Stimulated activated CD4-positive, alpha-beta T cell treated with anti-CD3 and anti-CD28 coated beads, TNF-alpha, amount 100 ng/mL, for 1 hour (primary cell): Measurements from ENCODE around the gene PTPRT.

Experiments
- DNase-seq, 3 donors: peaks; one replicate each; pipeline ENCODE4 v3.0.0-alpha.2; 2020; ENCODE audit warnings: low read depth in 3 of 3, low spot score in 1 of 3

The PTPRT gene

DNA sequence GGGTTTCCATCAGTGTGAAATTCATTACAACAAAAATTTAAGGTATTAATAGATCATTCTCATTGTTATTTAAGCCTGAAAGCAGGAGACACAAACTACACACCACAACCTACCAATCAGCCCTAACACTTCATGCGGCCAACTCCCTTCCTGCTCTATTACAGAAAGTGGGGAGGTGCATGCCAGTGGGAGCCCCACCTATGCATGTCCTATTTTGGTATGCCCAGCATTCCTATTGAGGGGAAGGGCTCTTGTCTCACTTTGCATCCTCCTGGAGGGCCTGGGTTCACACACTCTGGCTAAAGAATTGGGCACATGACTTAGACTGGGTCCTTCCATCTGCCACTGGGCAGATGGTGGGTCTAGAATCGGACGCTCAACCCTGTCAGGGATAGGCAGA lies 450.0 kb downstream of the PTPRT start:
- DNase-seq: no peak

- no peak for DNase-seq
Measured at GRCh38 chr20:42735539-42735938, 454.2 kb downstream of the PTPRT start.

DNA sequence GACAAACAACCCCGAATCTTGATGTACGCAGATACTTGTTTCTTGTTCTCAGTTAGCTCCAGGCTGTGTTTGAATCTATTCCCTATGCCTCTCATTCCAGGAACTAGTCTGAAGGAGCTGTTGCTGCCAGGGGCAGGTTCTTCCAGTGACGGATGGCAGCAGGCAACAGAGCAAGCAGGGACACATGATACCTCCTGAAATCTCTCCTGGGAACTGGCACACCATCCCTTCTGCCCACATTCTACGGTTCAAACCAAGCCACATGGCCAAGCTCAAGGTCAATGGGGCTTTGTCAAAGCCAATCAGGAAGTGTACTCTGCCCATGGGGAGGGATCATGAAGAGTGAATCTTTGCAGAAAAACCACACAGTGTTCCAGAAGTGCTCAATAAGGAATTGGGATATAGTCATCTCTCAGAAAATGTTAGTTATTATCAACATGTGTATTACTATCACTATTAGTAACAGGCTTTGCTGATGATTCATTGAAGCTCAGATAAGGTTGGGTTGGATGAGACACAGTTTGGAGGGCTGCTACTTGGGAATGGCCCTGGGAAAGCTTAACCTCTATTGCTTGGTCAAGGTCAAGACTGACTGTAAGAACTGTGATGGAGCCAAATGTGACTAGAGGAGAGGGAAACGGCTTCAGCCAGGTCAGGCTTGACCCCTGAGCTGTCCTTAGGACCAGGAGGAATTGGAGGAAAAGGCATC lies 454.9 kb downstream of the PTPRT start:
- no peak for DNase-seq

DNA sequence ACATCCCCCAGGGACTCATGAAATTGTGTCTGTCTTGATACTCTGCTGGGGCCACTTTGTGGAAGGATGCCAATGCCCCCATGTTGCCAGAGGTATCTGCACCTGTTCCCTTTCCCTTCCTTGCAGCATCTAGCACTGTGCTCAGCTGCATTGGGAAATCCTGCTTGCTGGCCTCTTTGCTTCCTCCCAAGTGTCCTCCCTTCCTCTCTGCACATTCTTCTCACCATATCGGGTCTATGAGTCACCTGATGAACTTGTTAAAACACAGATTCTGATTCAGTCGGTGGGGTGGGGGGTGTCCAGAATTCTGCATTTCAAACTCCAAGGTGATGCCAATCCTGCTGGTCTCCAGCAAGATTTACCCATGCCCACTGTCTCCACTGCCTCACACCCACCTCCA lies 467.8 kb downstream of the PTPRT start:
- DNase-seq: no peak

DNA sequence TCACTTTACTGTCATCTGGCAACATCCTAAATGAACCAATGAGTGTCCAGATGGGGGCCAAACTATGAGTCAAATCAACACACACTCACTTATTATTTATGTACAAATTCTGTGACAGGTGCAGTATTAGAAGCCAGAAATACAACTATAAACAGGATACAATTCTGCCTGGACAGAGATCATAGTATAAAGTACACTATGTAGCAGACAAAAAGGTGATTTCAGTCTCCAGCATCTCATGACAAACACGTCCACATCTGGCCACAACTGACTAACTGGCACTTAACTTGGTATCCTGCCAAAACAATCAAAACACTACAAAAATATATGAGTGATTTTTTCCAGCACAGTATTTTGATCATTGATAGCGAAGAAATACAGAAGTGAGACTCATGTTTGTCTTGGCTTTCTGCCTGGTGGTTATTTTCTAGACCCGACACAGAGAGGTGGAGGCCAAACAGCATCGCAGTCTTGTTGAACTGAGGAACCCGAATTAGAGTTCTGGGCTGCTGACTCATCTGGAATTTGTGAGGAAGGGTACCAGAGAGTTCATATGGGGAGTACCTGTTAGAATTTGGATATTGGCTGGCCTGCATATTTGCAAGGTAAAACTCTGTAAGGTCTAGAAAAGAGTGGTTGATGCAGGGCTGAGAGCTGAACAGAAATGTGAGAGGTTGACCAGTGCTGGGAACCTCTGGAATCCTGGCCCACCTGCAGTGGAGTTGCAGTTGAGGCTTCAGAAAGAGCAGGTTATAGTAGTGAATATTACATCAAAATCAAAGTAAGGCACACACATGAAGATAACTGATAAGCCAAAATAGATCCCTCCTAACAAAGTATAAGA lies 475.2 kb downstream of the PTPRT start:
- DNase-seq: no peak

DNA sequence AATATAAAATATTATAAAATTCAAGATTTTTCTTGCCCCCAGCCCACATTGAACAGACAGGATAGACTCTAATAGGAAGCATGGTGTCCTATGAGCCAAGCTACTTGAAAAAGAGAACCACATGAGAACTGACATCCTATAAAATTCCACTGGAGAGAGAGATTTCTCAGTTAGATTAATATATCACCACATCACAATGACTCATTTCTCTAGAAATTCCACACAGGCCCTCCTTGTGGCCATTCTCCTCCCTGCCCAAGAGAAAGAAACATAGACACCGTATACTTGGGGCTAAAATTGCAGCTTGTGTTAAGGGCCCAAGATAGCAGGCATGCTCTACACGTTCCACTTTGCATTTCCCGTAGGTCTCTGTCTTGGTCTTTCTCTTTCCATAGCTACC lies 481.4 kb downstream of the PTPRT start:
- DNase-seq: no peak

DNA sequence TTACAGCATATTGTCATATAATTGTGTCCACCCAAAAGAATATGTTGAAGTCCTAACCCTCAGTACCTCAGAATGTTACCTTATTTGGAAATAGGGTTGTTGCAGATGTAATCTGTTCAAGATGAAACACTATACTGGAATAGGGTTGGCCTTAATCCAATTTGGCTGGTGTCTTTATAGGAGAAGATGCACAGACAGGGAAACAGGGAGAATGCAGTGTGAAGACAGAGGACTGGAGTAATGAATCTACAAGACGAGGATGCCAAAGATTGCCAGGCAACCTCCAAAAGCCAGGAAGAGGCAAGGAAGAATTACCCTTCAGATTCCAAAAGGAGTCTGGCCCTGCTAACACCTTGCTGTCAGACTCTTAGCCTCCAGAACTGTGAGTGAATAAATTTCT lies 482.9 kb downstream of the PTPRT start:
- DNase-seq: no peak

DNA sequence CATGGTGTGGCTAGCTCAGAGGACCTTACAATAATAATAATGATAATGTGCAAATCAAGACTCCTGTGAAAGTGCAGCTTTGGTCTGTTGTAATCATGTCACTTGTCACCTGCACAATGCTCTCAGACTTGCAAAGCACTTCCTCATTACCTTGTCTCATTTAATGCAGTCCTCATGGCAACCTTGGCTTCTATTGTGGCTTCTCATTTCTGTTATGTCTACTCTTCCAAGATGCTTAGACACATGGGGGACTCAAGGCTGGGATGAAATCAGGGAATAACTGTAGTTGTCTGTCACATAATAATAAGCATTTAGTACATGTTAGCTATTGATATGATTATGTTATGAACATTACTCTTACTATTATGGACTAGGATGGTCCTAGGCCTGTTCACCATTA lies 484.2 kb downstream of the PTPRT start:
- no peak for DNase-seq

DNA sequence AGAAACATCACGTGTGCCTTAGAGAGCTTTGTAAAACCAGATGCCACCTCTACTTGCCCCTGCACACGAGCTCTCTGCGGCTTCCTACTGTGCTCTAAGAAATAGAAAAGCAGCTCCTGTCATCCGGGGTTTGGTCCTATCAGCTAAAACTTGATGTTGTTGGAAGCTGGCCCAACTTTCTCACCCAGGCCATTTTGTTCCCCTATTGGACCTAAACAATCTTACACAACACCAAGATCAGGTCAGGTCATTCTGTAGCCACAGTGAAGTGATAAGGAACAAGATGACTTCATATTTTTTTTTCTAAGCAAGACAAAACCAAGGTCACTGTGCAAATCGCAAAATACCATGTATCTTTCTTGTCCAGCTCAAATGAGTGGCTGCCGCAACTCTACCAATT lies 486.0 kb downstream of the PTPRT start:
- DNase-seq: no peak

GRCh38 chr20:42701948-42702347 lies 487.8 kb downstream of the PTPRT start:
- DNase-seq: no peak

- DNase-seq: no peak
Measured at GRCh38 chr20:42700372-42700771, 489.3 kb downstream of the PTPRT start.

GRCh38 chr20:42697962-42698361 lies 491.7 kb downstream of the PTPRT start:
- DNase-seq: no peak

DNA sequence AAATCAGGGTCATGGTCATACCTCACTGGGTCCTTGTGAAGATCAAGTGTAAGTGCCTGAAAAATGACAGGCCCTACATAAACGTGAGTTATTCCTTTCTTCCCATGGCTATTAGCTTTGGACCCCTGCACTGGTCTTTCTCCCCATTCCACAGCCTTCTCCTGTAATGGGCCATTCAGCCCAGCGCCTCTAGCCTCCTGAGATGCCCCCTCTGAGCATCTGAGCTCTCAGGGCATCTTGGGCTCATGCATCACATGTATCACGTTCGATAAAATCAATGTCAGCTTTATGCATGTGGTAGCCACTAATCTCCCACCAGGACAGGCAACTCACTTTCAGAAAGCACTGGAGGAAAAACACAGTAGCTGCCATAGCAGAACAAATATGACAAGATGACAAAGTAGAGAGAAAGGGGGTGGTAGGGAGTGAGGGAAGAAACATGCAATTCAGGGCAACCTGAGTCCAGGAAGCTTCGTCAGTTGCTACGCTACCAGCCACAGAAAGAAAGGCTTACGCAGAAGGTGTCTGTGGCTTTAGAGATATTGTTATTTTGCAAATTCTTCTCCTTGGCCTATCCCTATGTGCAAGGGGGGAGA lies 498.8 kb downstream of the PTPRT start:
- DNase-seq: no peak

DNA sequence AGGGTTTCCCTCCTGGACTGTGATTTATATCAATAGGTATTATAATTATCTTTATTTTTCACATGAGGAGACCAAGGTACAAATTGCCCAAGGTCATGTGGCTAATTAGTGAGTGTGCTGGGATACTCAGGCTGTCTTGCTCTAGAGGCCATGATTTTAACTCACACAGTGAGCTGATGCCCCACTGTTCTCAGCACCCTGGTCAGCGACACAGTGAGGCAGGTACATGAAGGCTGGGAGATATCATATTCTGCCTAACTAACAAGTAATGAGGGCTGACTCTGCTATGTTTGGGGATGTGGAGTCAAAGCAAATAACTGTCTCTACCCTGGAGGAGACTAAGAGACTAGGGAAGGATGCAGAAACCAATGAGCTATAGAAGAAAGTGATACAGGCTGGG lies 501.1 kb downstream of the PTPRT start:
- no peak for DNase-seq

DNA sequence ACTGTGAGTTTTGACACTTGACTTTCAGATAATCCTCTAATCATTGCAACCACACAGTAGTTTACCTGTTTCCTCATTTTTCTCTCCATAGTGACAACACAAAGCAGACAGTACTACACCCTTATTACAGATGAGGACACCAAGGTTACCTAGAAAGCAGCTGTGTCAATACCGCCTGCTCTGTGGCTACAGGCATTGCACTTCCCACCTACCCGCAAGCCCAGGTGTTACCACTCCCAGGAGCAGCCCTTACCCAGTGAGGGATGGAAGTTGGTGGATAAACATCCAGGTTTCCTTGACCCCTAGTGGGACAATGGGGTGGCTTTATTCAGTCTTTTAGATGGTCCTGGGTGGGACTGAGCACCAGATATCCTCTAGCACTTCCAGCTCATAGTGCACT lies 503.6 kb downstream of the PTPRT start:
- no peak for DNase-seq

GRCh38 chr20:42678895-42679294 lies 510.8 kb downstream of the PTPRT start:
- no peak for DNase-seq

DNA sequence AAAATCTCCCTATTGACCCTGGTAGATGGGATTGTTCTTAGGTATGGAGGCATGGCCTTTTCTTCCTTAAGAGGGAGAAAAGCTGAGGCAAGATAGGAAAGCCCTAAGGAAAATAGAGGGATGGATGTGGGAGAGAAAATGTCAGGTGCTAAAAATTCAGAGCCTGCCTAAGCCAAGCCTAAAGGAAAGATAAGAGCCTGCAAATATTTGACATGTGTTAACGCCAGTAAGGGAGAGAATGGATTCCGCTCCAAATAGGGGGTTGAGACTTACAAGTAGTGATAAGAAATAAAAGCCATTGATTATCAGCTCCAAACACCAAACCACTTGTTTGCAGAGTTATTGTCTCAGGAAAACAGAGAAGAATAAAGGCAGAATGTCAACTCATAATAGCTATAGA lies 533.6 kb downstream of the PTPRT start:
- DNase-seq: no peak

GRCh38 chr20:42652266-42652665 lies 537.4 kb downstream of the PTPRT start:
- DNase-seq: no peak

GRCh38 chr20:42650191-42650746 lies 539.4 kb downstream of the PTPRT start:
- DNase-seq: no peak

DNA sequence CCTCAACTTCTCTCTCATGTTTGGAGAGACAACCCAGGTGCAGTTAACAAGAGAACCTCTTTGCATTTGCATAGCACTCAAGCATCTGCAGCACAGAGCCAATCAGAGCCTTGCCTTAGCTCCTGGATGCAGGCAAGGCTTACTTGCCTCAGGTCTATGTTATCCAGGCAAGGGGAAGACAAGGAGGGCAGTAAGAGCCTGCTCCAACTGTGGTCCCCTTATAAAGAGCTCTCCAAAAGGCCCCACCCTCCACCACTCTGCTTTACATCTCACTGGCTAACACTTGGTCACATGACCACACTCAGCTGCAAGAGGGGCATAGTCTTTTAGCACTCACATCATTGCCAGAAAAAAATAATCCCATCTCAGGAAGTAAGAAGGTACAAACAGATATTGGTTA lies 540.0 kb downstream of the PTPRT start:
- no peak for DNase-seq

GRCh38 chr20:42646250-42646649 lies 543.5 kb downstream of the PTPRT start:
- no peak for DNase-seq

DNA sequence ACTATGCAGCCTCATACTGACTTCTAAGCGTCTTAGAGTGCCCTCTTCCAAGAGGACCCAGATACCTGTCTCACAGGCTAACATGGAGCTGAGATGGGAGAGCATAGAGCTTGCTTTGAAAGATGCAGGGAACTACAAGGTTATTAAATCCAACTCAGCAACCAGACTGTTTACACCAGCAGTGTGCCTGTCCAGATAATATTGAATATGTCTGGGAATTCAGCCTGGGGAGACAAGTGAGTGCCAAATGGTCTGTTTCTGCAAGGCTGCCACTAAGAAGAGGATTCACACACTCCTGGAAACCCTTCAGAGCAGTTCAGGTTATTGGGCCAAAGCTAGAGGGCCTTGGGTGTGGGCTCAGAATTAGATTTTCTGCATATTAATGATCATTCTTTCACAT lies 547.8 kb downstream of the PTPRT start:
- no peak for DNase-seq
